GM18861 (cell line): ENCODE data around the gene CSF3R.

Experiments
- ATAC-seq: cut with Tn5 transposase; IDR thresholded peaks from one replicate; pipeline ENCODE4 v1.9.1; 2021; ENCODE audit not compliant: unreplicated experiment

Gene CSF3R

DNA sequence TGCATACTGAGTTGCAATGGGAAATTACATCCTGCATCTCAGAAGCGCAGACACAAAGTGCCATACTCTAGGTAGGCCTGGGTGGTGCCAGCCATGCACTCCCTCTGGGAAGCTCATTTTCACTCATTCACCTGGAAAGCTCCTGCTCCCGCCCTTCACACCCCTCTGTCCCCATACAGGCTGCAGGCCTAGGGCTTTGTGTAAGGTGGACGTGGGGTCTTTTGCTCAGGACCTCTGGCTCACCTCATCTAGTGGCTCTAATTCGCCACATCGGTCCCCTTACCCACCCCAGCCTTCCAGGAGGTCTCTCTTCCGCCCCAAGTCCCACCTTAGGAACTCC is 19.3 kb downstream of the CSF3R start:
- ATAC-seq: no peak

DNA sequence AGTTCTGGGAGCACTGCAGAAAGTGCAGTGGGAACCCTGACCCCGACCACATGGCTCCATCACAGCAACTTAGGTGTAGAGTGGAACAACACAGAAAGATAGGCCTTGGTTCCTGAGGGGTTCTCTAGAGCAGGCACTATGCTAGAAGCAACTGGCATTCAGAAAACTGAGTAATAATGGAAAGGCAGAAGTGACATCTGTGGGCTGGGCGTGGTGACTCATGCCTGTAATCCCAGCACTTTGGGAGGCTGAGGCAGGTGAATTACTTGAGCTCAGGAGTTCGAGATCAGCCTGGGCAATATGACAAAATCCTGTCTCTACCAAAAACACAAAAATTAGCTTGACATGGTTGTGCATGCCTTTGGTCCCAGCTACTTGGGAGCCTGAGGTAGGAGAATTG is 23.8 kb downstream of the CSF3R start:
- ATAC-seq: no peak

DNA sequence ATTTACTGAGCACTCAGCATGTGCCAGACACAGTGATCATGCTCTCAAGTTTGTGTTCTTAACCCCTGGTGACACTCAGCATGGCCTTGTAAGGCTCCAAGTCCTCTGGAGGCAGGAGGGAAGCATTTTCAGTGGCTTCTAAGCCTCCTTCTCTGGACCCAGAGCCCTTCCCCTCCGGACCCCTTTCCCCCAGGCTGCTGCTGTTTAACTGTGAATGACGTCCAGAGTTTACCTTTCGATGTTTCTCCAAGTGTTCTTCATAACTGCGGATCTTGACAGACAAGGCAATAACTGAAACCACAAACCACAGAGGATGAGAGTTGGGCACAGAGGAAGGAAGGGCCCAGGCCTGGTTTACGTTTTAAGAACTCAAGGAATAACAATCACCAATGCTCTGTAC is 25.0 kb downstream of the CSF3R start:
- no peak for ATAC-seq

DNA sequence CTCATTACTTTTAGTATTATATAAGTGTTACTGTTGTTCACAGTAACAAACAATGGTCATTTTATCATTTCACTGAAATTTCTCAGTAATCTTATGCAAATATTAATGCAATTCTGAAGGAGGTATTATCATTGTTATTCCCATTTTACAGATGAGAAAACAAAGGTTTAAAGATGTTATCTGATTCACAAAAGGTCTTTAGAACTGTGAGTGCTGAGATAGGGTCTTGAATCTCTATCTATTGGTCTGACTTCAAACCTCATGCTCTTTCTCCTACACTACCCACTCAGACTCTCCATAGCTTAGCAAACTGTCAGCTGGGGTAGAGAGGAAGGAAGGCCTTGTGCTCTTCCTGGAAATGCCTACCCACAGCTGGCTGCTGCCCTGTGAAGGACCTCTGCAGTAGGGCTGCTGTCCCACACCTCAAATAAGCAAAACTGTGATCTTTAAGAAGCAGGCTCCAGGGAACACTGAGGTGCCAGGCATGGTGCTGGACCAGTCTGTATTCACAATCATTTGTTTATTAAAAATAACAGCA is 26.3 kb downstream of the CSF3R start:
- no peak for ATAC-seq

DNA sequence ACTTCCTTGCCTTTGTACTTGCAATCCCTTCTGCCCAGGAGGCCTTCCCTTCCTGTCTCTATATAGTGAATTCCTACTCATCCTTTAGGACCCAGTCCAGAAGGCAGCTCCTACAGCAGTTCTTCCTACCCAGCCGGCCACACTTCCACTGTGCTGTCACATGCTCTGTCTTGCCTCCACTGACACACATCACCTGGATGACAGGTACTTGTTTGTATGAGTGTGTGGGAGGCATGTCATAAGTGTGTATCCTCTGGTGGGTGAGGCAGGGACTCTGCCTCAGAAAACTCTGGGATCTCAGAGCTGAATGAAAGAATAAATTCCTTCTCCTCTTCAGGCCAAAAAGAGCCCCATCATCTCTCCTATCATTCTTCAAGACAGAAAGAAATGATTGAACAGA is 27.3 kb downstream of the CSF3R start:
- ATAC-seq: no peak

DNA sequence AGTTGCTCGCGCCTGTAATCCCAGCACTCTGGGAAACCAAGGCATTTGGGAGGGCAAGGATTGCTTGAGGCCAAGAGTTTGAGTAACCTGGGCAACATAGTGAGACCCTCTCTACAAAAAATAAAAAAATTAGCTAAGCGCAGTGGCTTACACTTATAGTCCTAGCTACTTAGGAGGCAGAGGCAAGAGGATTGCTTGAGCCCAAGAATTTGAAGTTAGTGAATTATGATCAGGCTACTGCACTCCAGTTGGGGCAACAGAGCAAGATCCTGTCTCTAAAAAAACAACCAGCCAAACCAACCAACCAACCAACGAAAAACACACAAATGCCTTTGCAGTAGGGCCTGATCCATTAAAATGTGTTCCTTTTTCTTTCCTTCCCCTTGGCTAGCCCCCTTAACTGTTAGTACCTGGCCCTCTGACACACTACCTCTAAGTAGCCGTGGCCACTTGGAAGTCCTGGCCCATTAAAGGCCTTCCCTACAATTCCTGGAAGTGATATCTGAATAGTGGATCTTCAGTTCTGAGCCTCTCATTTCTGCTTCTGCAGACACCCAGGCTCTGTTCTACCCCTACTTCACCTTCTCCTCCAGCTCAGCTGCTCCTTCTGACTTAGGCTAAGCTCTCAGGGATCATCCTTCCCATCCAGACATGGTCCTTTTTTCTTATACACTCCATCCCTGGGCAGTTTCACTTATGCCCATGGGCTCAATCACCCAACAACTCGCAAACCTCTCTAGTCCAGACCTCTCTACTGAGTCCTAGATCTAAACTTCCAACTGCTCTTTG is 28.9 kb downstream of the CSF3R start:
- ATAC-seq: no peak

DNA sequence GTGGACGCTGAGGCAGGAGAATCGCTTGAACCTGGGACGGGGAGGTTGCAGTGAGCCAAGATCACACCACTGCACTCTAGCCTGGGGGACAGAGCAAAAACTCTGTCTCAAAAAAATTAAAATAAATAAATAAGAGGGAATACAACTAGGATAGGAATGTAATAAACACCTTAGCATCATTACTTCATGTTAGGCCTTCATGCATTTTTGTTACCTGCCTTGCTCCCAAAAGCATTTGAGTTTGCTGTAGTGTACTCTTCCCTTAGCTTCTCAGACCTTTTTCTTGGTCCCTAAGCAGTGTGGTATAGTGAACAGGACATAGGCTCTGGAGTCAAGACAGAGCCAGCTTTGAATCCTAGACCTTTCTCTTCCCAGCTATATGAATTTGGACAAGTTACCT is 29.7 kb downstream of the CSF3R start:
- no peak for ATAC-seq

DNA sequence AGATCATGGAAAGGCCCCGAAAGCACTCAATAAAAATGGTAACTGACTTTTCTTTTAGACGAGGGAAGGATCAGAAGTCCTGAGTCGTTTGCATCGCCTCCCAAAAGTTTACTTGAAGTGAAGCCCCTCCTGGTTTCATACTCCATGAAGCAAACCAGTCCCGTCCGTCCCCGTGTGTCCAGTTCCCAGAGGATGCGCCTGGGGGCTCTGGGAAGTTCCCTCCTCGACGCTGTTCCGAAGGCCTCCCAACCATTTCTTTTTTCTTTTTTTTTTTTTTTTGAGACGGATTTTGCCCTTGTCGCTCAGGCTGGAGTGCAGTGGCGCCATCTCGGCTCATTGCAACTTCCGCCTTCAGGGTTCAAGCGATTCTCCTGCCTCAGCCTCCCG is 31.8 kb downstream of the CSF3R start:
- no peak for ATAC-seq

DNA sequence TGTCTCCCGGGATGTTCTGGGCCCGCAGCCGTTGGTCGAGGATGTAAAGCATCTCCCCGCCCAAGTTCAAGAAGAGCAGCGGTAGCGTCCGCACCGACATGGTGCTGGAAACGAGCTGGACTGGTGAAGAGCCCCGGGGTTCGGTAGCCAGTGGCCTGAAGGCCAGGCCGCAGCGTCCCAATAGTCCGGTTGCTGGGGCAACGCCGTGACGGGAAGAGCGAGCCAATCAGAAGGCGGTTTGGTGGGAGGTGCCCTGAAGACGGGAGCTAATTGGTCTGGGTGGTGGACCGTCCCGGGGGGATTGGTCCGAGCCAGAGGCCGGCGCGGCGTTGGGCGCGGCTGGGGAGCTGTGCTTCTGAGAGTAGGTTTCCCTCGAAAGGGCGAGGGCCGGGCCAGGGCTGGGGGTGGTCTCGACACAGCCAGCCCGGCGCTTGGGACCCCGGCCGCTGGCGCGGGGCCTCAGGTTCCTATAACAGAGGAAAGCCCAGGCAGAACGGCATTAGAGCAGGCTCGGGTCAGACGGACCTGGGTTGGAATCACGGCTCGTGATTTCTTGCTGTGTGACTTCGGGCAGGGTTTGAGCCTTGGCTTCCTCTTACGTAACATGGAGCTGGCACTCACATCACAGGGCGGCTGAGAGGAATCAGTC is 32.3 kb downstream of the CSF3R start, which contains the start of gene OSCP1:
Gene OSCP1, minus strand, starts transcription at position 182 of the 649 bp plus-strand sequence. Its CDS starts 82 bp downstream, at position 100.
- ATAC-seq: peak; percentile 96

DNA sequence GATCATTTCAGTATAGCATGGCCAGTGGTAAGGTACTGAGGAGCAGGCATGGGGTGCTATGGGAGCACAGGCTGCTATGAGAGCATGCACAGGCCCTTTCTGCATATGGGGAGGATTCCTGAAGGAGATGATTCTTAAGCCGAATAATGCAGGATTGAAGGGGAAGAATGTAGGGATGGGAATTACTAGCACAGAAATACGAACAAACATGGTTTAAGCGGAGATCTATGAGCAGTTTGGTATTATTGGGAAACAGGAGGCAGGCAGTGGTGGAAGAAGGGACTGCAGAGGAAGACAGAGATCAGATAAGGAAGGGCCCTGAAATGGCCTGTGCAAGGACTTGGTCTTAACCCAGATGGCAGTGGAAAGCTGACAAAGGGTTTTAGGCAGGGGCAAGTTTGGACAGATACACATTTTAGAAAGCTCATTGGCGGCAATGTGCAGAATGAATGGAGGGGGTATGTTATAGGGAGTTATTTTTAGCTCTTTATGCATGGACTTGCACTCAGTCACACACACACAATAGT is 34.1 kb downstream of the CSF3R start:
- ATAC-seq: no peak

DNA sequence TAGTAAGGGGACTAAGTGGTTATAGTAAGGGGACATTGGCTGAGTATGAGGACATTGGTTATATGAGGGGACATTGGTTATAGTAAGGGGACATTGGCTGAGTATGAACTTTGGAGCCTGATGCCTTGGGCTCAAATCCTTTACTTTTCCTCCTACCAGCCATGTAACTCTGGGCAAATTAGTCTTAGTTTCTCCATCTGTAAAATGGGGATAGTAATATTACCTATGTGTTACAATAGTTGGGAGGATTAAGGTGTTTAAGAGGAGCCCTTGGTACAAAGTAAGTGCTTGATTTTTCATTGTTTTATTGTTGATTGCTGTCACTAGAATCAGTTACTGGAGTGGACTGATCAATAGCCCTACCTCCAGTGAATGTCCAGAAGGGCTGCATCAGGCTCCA is 35.3 kb downstream of the CSF3R start:
- ATAC-seq: no peak

DNA sequence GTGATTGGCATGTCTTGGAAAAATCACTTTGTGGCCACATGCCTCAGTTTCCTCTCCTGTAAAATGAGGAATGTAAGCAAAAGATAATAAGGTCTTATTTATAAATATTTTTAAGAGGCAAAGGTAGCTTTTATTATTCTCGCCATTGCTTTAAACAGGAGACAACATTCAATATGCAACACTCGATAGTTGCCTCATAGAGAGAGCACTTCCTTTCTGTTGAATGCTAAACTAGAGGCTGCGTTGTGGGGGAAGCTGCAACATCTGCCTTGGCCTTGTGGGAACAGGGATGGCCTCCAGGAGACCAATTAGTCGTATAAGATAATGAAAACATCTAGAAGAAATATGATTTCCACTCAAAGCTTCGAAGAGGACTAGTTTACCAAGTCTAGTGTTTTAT is 36.0 kb downstream of the CSF3R start:
- ATAC-seq: no peak

DNA sequence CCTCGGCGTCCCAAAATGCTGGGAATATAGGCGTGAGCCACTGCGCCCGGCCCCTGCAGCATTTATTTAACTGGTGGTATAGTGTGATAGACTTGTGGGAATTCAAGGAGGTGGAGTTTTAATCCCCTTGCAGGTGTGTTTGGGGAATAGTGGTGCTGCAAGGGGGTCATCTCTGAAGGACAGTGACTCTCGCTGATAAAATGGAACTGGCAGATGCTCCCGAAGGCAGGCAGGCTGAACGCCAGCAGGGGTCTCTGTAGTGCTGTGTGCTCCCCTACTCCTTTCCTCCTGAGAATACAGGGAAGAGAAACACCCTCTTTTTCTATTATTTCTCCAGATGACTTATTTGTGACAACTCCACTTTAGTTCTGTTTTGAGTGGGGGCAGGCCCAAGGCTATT is 36.4 kb downstream of the CSF3R start:
- no peak for ATAC-seq

DNA sequence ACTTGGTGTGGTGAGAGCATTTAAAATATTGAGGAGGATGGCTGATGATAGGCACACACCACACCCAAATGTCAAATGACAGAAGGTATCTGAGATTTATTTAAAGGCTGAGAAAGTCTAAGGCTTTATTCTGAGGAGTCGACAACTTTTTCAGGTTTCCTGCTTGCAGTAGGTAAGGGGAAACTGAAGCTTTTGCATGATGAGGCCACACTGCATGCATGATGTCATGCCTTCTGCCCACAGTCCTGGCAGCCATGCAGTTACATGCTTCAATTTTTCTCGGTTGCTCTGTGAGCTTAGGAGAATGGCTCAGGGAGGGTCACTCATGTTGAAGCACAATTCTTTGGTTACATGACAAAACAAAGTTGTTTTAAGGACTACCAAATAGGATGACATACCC is 39.4 kb downstream of the CSF3R start:
- ATAC-seq: no peak

DNA sequence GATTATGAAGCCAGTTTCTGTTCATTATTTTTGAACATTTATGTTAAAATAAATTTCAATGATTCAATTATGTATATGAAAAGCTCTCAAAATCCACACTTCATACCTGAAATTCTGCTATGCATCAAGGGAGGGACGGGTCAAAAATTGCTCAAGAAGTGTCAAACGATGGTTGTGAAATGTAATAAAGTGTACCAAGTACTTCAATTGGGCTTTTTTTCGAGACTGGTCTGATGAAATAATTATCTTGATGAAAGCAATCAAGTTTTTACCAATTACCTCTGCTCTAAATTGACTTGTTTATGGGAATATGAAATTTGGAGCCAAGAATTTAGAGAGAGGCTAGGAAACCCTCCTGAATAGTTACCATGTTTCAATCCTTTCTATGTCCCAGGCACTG is 40.4 kb downstream of the CSF3R start:
- no peak for ATAC-seq

DNA sequence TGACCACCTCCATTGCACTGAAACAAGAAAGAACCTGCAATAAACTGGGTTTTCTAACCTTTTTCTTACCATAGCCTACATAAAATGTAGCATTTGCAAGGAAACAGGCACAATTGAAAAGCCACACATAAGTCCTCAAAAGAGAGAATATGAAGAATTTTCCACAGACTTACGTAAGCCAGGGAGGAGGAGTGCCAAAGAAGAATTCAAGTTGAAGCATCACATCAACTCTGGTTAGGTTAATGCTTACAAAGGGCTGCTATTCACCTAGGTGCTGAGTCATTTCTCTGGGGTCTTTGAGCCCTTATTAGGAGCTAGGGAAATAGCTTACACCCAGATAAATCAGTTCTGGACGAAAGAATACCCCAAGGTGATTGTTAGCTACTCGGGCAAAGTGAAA is 42.1 kb downstream of the CSF3R start:
- no peak for ATAC-seq

DNA sequence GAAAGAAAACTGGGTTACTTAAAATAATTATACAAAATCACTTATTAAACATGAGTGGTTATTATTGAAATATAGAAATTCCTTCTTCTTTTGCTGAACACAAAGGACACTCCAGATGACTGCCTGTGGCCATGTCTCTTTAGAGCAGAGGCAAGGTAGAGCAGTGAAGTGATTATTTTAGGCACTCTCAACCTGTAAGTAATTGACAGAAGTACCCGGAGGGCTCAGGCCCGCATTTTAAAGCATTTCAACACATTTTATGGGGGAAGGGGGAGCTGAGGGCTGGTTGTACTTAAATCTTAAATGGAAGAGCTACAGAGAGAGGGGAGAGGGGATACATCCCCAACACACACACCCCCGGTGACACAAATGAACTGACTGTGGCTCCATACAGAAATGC is 42.7 kb downstream of the CSF3R start:
- ATAC-seq: no peak

DNA sequence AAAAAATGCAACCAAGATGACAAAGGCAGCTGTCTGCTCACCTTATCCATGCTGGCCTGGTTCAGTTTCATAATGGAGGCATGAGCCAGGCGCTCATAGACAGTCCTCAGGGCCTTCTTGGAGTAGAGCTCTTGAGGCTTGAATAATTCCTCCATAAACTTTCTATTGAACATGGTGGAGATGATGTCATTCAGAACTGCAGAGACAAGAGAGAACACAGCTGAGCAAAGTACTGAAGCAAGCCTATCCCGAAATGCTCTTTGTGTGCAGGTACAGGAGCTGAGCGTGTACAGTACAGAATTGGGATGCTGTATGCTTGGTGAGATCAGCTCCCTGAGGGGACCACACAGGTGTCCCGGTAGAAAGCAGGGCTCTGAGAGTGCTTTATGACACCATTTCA is 44.0 kb downstream of the CSF3R start:
- ATAC-seq: no peak

DNA sequence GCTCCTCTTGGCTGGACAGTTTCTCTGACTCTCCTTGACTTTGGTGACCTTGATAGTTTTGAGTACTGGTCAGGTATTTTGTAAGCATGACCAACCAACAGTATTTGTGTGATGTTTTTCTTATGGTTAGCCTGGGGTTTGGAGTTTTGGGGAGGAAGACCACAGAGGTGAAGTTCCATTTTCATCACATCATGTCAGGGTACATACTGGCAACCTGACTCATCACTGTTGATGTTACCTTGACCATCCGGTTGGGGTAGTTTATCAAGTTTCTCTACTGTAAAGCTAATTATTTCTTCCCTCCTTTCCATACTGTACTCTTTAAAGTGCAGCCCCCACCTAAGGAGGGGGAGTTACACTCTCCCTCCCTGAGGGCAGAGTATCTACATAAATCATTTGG is 45.9 kb downstream of the CSF3R start:
- no peak for ATAC-seq

DNA sequence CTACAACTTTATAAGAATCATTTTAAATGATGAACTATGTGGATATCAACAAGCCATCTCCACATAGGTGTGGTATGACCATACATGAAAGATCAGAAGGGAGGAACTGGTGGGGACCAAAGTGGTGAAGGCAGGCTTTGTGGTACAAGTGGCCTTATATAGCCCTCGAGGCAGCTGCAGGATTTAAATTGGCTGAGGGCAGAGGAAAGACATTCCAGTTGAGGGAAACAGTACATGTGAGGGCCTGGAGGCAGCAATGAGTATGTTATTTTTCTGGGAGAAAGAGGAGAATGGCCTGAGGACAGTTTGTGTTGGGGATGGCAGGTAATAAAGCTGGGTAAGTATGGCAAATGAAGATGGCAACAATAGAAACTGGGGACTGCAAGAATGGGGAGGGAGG is 49.6 kb downstream of the CSF3R start:
- ATAC-seq: no peak

DNA sequence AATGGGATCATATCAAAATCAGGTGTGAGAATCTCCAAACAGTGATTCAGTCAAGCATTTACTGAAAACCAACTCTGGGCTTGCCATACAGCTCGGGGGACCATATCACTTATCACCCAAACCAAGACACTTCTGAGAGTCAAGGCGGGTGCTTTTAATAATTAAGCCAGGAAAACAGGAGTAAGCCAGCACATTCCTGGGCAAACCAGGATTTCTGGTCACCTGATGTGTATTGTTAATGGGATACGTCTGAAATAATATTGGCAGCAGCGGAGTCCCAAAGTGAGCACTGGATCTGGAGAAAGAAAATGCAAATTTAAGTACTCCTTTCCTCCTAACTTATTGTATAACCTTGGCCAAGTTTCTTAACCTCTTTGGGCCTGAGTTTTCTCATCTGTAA is 50.1 kb downstream of the CSF3R start:
- ATAC-seq: no peak

DNA sequence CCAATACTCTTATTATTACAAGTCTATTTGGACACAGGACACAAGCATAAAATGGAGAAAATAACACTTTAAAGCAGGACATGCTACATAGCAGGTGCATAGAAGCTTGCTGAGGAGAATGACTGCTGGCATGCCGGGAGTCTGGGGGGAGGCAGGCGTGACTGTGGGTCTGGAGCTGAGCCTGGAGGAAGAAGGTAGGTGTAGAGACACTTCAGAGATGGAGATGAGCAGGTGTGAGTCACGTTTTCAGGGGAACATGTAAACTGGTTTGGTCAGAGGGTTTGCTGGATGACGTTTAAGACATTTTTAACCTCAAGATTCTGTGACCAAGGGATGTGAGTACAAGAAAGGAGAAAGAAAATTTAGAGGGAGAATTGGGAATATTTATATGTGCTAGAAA is 56.9 kb downstream of the CSF3R start:
- ATAC-seq: no peak
